HEK293T (cell line): ENCODE data around the gene NECAB2.

ENCODE experiments used
- CTCF ChIA-PET: fragments of 350-600 bp; formaldehyde crosslinking; extraction: SDS; loops from one replicate; lab custom pipeline; 2021; ENCODE audit warnings: antibody characterized with exemption, inconsistent platforms; lab: Yijun Ruan, JAX
- POLR2A ChIA-PET: fragments of 350-600 bp; formaldehyde crosslinking; extraction: SDS; loops from one replicate; lab custom pipeline; 2020; ENCODE audit warnings: antibody characterized with exemption, inconsistent platforms; lab: Yijun Ruan, JAX
- DNase-seq: peaks from one replicate; pipeline ENCODE4 v3.0.0; 2012; ENCODE audit warnings: mixed read lengths; ENCODE audit errors: extremely low spot score
- ARNT ChIP-seq: fragments of 450-650 bp; IDR thresholded peaks from 2 replicates; pipeline ENCODE4 v1.6.1; 2017; ENCODE audit warnings: mild to moderate bottlenecking
- BHLHE40 ChIP-seq: fragments of 450-650 bp; IDR thresholded peaks from 2 replicates; pipeline ENCODE4 v1.6.1; 2016; ENCODE audit warnings: mild to moderate bottlenecking, moderate library complexity, borderline replicate concordance
- CTBP1 ChIP-seq: fragments of 450-650 bp; IDR thresholded peaks from 2 replicates; pipeline ENCODE4 v1.6.1; 2016; ENCODE audit warnings: borderline replicate concordance
- ELF4 ChIP-seq: fragments of 450-650 bp; IDR thresholded peaks from 2 replicates; pipeline ENCODE4 v1.6.1; 2017; ENCODE audit warnings: antibody characterized with exemption
- FOXA1 ChIP-seq: fragments of 450-650 bp; IDR thresholded peaks from 2 replicates; pipeline ENCODE4 v1.6.1; 2016; ENCODE audit warnings: mild to moderate bottlenecking
- FOXK2 ChIP-seq: fragments of 450-650 bp; IDR thresholded peaks from 2 replicates; pipeline ENCODE4 v1.6.1; 2016; ENCODE audit warnings: mild to moderate bottlenecking
- FOXM1 ChIP-seq: fragments of 450-650 bp; IDR thresholded peaks from 2 replicates; pipeline ENCODE4 v1.6.1; 2017; ENCODE audit warnings: mild to moderate bottlenecking, borderline replicate concordance
- HDGF ChIP-seq: fragments of 450-650 bp; IDR thresholded peaks from 2 replicates; pipeline ENCODE4 v1.6.1; 2017; ENCODE audit warnings: antibody characterized with exemption, borderline replicate concordance
- L3MBTL2 ChIP-seq: fragments of 450-650 bp; conservative IDR thresholded peaks from 2 replicates; pipeline ENCODE4 v1.6.1; 2016; ENCODE audit warnings: mild to moderate bottlenecking
- LEF1 ChIP-seq: fragments of 450-650 bp; IDR thresholded peaks from 2 replicates; pipeline ENCODE4 v1.6.1; 2017; ENCODE audit warnings: mild to moderate bottlenecking, borderline replicate concordance
- NFRKB ChIP-seq: fragments of 450-650 bp; IDR thresholded peaks from 2 replicates; pipeline ENCODE4 v1.6.1; 2016; ENCODE audit warnings: mild to moderate bottlenecking, moderate library complexity
- PKNOX1 ChIP-seq: fragments of 450-650 bp; IDR thresholded peaks from 2 replicates; pipeline ENCODE4 v1.6.1; 2016
- SP1 ChIP-seq: fragments of 450-650 bp; IDR thresholded peaks from 2 replicates; pipeline ENCODE4 v1.6.1; 2017
- SUZ12 ChIP-seq: fragments of 450-650 bp; IDR thresholded peaks from 2 replicates; pipeline ENCODE4 v1.6.1; 2016; ENCODE audit warnings: mild to moderate bottlenecking
- TARDBP ChIP-seq: fragments of 450-650 bp; IDR thresholded peaks from 2 replicates; pipeline ENCODE4 v1.6.1; 2016
- ZNF384 ChIP-seq: fragments of 450-650 bp; IDR thresholded peaks from 2 replicates; pipeline ENCODE4 v1.6.1; 2016

The NECAB2 gene

DNA sequence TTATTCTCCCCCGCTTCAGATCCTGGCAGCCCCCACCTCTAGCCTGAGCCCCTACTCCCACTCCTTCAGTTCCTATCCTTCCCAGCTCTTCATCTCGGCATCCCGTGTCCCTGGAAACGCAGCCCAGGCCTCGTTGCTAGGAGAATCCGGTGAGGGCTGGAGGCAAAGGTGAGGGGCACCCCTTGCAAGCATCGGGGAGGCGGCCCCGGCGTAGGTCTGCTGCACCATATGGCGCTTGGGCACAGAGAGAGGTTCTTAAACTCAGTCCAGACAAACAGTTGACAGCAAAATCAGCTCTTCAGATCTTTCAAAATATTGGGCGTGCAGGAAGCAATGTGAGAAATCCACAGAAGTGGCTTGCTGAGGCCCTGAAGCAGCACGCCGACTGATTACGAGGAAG lies 59.6 kb downstream of the NECAB2 start:
- TF ChIP-seq SUZ12, result no peak
- no peak for TF ChIP-seq PKNOX1
- TF ChIP-seq ZNF384, result no peak
- no peak for TF ChIP-seq FOXK2
- no peak for TF ChIP-seq TARDBP
- no peak for TF ChIP-seq NFRKB
- no peak for TF ChIP-seq FOXA1
- no peak for TF ChIP-seq FOXM1
- TF ChIP-seq BHLHE40, result no peak
- no peak for TF ChIP-seq L3MBTL2
- no peak for TF ChIP-seq CTBP1
- no peak for TF ChIP-seq SP1
- TF ChIP-seq HDGF, result no peak
- no peak for TF ChIP-seq ARNT
- no peak for TF ChIP-seq ELF4
- TF ChIP-seq LEF1, result no peak
- CTCF ChIA-PET, result no interaction called here
- POLR2A ChIA-PET, result no interaction called here
- no peak for DNase-seq

GRCh38 chr16:84029297-84030047 lies 61.4 kb downstream of the NECAB2 start:
- ChIA-PET POLR2A (no interaction called here), CTCF (no interaction called here)
- no peak for DNase-seq
- TF ChIP-seq CTBP1, result no peak

- ChIA-PET POLR2A (no interaction called here), CTCF (no interaction called here)
- no peak for DNase-seq
- TF ChIP-seq TARDBP (no peak), ARNT (no peak), HDGF (no peak), L3MBTL2 (no peak), FOXA1 (no peak), ZNF384 (no peak), SUZ12 (no peak), PKNOX1 (no peak), LEF1 (no peak)
These were observed 63.5 kb downstream of the NECAB2 start for GRCh38 chr16:84031556-84031955.

DNA sequence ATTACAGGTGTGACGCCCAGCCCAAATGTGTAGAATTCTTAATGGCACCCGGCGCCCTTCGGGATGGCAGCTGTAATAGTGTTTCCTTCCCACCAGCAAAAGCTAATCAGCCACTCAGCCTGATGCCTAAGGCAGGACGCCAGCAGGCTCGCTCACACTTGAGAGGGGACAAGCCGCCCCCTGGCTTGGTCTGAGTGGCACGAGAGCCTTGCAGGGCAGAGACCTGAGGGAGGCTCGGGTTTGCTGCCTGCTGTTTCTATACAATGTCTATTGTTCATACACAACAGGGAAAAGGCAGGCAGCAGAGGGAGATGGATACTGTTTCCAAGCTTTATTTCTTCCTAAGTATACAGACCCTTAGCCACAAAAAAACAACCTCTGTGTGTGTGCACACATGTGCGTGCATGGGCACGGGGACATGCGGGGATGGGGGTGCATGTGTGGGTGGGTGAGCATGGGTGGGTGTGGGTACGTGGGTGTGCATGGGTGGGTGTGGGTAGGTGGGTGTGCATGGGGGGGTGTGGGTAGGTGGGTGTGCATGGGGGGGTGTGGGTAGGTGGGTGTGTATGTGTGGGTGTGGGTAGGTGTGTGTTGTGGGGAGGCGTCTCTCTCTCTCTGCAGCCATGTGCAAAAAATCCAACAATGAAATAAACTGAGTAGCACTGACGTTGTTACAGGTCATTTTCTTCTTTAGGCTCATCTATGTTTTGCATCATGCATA lies 64.6 kb downstream of the NECAB2 start:
- ChIA-PET POLR2A (no interaction called here), CTCF (no interaction called here)

GRCh38 chr16:84033251-84034195 lies 65.5 kb downstream of the NECAB2 start:
- TF ChIP-seq NFRKB, result no peak
- TF ChIP-seq L3MBTL2, result no peak
- TF ChIP-seq PKNOX1, result no peak
- no peak for TF ChIP-seq SUZ12
- no peak for DNase-seq
- ChIA-PET POLR2A (no interaction called here), CTCF (no interaction called here)

More for the DNA sequence above, 64.6 kb downstream of the NECAB2 start:
- DNase-seq, result no peak
- TF ChIP-seq TARDBP, result no peak
- no peak for TF ChIP-seq NFRKB
- TF ChIP-seq ARNT, result no peak
- TF ChIP-seq HDGF, result no peak
- no peak for TF ChIP-seq FOXK2
- TF ChIP-seq SP1, result no peak
- TF ChIP-seq PKNOX1, result no peak
- no peak for TF ChIP-seq FOXM1
- no peak for TF ChIP-seq CTBP1
- no peak for TF ChIP-seq ELF4
